Measurements from ENCODE around the gene PLXNA2.

Gene PLXNA2

GRCh38 chr1:207993477-207994445, 250.4 kb downstream of the PLXNA2 start:
- Mint-ChIP-seq H3K4me3 (no peak overlapping the region), H3K27me3 (ENCODE audit: low read depth) (peaks cover 23% of the 10 kb centered on the region), H3K4me1 (ENCODE audit: low read depth) (no peaks in the 10 kb centered on the region), H3K36me3 (ENCODE audit: low read depth) (no peaks in the 10 kb centered on the region), H3K9me3 (no peaks in the 10 kb centered on the region), H3K27ac (no peak overlapping the region)

GRCh38 chr1:207992677-207993236, 251.4 kb downstream of the PLXNA2 start:
- Mint-ChIP-seq H3K27me3 (ENCODE audit: low read depth) (peaks cover 25% of the 10 kb centered on the region), H3K9me3 (no peaks in the 10 kb centered on the region), H3K36me3 (ENCODE audit: low read depth) (no peaks in the 10 kb centered on the region), H3K4me3 (no peak overlapping the region), H3K4me1 (ENCODE audit: low read depth) (no peaks in the 10 kb centered on the region), H3K27ac (no peak overlapping the region)

- Mint-ChIP-seq H3K9me3 (no peaks in the 10 kb centered on the region), H3K27me3 (ENCODE audit: low read depth) (peaks cover 25% of the 10 kb centered on the region), H3K4me1 (ENCODE audit: low read depth) (no peaks in the 10 kb centered on the region), H3K27ac (no peak overlapping the region), H3K4me3 (no peak overlapping the region), H3K36me3 (ENCODE audit: low read depth) (no peaks in the 10 kb centered on the region)
Measured at GRCh38 chr1:207991583-207992026, 252.6 kb downstream of the PLXNA2 start.

- Mint-ChIP-seq H3K27ac (no peak overlapping the region), H3K4me3 (no peak overlapping the region)
Measured at GRCh38 chr1:207990876-207991582, 253.2 kb downstream of the PLXNA2 start.

GRCh38 chr1:207990455-207990854, 253.7 kb downstream of the PLXNA2 start:
- H3K4me1 Mint-ChIP-seq (ENCODE audit: low read depth) = no peaks in the 10 kb centered on the region
- H3K4me3 Mint-ChIP-seq = no peak overlapping the region
- peaks cover 25% of the 10 kb centered on the region for H3K27me3 Mint-ChIP-seq (ENCODE audit: low read depth)
- H3K9me3 Mint-ChIP-seq = no peaks in the 10 kb centered on the region
- no peak overlapping the region for H3K27ac Mint-ChIP-seq
- H3K36me3 Mint-ChIP-seq (ENCODE audit: low read depth) = no peaks in the 10 kb centered on the region

More at GRCh38 chr1:207990876-207991582, 253.2 kb downstream of the PLXNA2 start:
- peaks cover 25% of the 10 kb centered on the region for H3K27me3 Mint-ChIP-seq (ENCODE audit: low read depth)
- H3K4me1 Mint-ChIP-seq (ENCODE audit: low read depth) = no peaks in the 10 kb centered on the region
- no peaks in the 10 kb centered on the region for H3K9me3 Mint-ChIP-seq
- H3K36me3 Mint-ChIP-seq (ENCODE audit: low read depth) = no peaks in the 10 kb centered on the region

GRCh38 chr1:207988326-207989165, 255.6 kb downstream of the PLXNA2 start:
- Mint-ChIP-seq H3K27me3 (ENCODE audit: low read depth) (peaks cover 13% of the 10 kb centered on the region), H3K27ac (no peak overlapping the region), H3K9me3 (no peaks in the 10 kb centered on the region), H3K4me1 (ENCODE audit: low read depth) (no peaks in the 10 kb centered on the region), H3K36me3 (ENCODE audit: low read depth) (no peaks in the 10 kb centered on the region), H3K4me3 (no peak overlapping the region)

GRCh38 chr1:207987164-207987563, 257.0 kb downstream of the PLXNA2 start:
- H3K27ac Mint-ChIP-seq = no peak overlapping the region
- no peaks in the 10 kb centered on the region for H3K4me1 Mint-ChIP-seq (ENCODE audit: low read depth)
- H3K9me3 Mint-ChIP-seq = no peaks in the 10 kb centered on the region
- no peaks in the 10 kb centered on the region for H3K36me3 Mint-ChIP-seq (ENCODE audit: low read depth)
- H3K27me3 Mint-ChIP-seq (ENCODE audit: low read depth) = peaks cover 13% of the 10 kb centered on the region
- no peak overlapping the region for H3K4me3 Mint-ChIP-seq

- peaks cover 20% of the 10 kb centered on the region for H3K27me3 Mint-ChIP-seq (ENCODE audit: low read depth)
Measured at GRCh38 chr1:207985996-207986395, 258.2 kb downstream of the PLXNA2 start.

GRCh38 chr1:207984831-207985572, 259.2 kb downstream of the PLXNA2 start:
- H3K27me3 Mint-ChIP-seq (ENCODE audit: low read depth) = peaks cover 23% of the 10 kb centered on the region

More at GRCh38 chr1:207985996-207986395, 258.2 kb downstream of the PLXNA2 start:
- H3K4me1 Mint-ChIP-seq (ENCODE audit: low read depth) = no peaks in the 10 kb centered on the region
- no peaks in the 10 kb centered on the region for H3K36me3 Mint-ChIP-seq (ENCODE audit: low read depth)
- no peak overlapping the region for H3K27ac Mint-ChIP-seq
- no peaks in the 10 kb centered on the region for H3K9me3 Mint-ChIP-seq
- no peak overlapping the region for H3K4me3 Mint-ChIP-seq

GRCh38 chr1:207983044-207983635, 261.0 kb downstream of the PLXNA2 start:
- Mint-ChIP-seq H3K4me1 (ENCODE audit: low read depth) (no peaks in the 10 kb centered on the region), H3K27ac (no peak overlapping the region), H3K27me3 (ENCODE audit: low read depth) (peaks cover 22% of the 10 kb centered on the region), H3K4me3 (no peak overlapping the region), H3K9me3 (no peaks in the 10 kb centered on the region), H3K36me3 (ENCODE audit: low read depth) (no peaks in the 10 kb centered on the region)

More at GRCh38 chr1:207984831-207985572, 259.2 kb downstream of the PLXNA2 start:
- Mint-ChIP-seq H3K4me1 (ENCODE audit: low read depth) (no peaks in the 10 kb centered on the region), H3K27ac (no peak overlapping the region), H3K9me3 (no peaks in the 10 kb centered on the region), H3K4me3 (no peak overlapping the region), H3K36me3 (ENCODE audit: low read depth) (no peaks in the 10 kb centered on the region)

GRCh38 chr1:207981976-207982375, 262.2 kb downstream of the PLXNA2 start:
- Mint-ChIP-seq H3K27ac (no peak overlapping the region), H3K4me1 (ENCODE audit: low read depth) (no peaks in the 10 kb centered on the region), H3K27me3 (ENCODE audit: low read depth) (peaks cover 24% of the 10 kb centered on the region), H3K9me3 (no peaks in the 10 kb centered on the region), H3K4me3 (no peak overlapping the region), H3K36me3 (ENCODE audit: low read depth) (no peaks in the 10 kb centered on the region)

- no peaks in the 10 kb centered on the region for H3K4me1 Mint-ChIP-seq (ENCODE audit: low read depth)
- H3K36me3 Mint-ChIP-seq (ENCODE audit: low read depth) = no peaks in the 10 kb centered on the region
- H3K27me3 Mint-ChIP-seq (ENCODE audit: low read depth) = peaks cover 45% of the 10 kb centered on the region
- H3K4me3 Mint-ChIP-seq = no peak overlapping the region
- no peak overlapping the region for H3K27ac Mint-ChIP-seq
- no peaks in the 10 kb centered on the region for H3K9me3 Mint-ChIP-seq
Measured at GRCh38 chr1:207978441-207978840, 265.7 kb downstream of the PLXNA2 start.

- Mint-ChIP-seq H3K4me1 (ENCODE audit: low read depth) (no peaks in the 10 kb centered on the region), H3K9me3 (no peaks in the 10 kb centered on the region), H3K27ac (no peak overlapping the region), H3K4me3 (no peak overlapping the region), H3K36me3 (ENCODE audit: low read depth) (no peaks in the 10 kb centered on the region), H3K27me3 (ENCODE audit: low read depth) (peaks cover 49% of the 10 kb centered on the region)
Measured at GRCh38 chr1:207977876-207978275, 266.3 kb downstream of the PLXNA2 start.

Measured in T-helper 1 cell treated with Interleukin-12 subunit alpha and Interleukin-12 subunit beta and Interleukin-4 antibody, amounts not matched to agents 30 μg/mL and 1 μg/mL, for 36 hours (primary cell).